Panc1 (cell line): ENCODE measurements around the gene DIRAS3. TPM values are rescaled to one million over a fixed set of nuclear protein-coding genes. Genes with fewer than 3 reads are reported as not detected.

Experiments used
- ATAC-seq: fragments of 200-7000 bp; cut with Tn5 transposase; 2 replicates; pipeline ENCODE4 v1.9.1; 2020; ENCODE audit warnings: mild to moderate bottlenecking, moderate library complexity
- BruUV-seq: library from RNA; stranded (reverse); fragments of 400-500 nt; replicated peaks from 2 replicates; lab custom pipeline; 2021; lab: Mats Ljungman, UMichigan
- CTCF ChIA-PET: fragments of 300-600 bp; sonication (Branson Sonifier 250); formaldehyde crosslinking; loops from one replicate; lab custom pipeline; 2022; ENCODE audit warnings: antibody characterized with exemption; lab: Charles Lee
- POLR2A ChIA-PET: fragments of 300-600 bp; sonication (Branson Sonifier 250); formaldehyde crosslinking; loops from one replicate; lab custom pipeline; 2022; ENCODE audit warnings: antibody characterized with exemption; lab: Charles Lee
- DNase-seq: peaks from one replicate; pipeline ENCODE4 v3.0.0-alpha.2; 2010; ENCODE audit warnings: low read depth, low spot score
- H3K27ac ChIP-seq: 2 replicates; pipeline ENCODE4 v1.5.1; 2011; ENCODE audit warnings: mild to moderate bottlenecking, low read length, inconsistent platforms
- H3K27me3 ChIP-seq: fragments of 200-500 bp; sonication (Bioruptor generic); 2 replicates; pipeline ENCODE4 v1.6.0; 2014; ENCODE audit warnings: low read length, inconsistent platforms; ENCODE audit not compliant: control insufficient read depth, insufficient read depth
- H3K36me3 ChIP-seq: fragments of 200-500 bp; sonication (Bioruptor generic); 2 replicates; pipeline ENCODE4 v1.5.1; 2014; ENCODE audit warnings: inconsistent platforms, mild to moderate bottlenecking, low read length, moderate library complexity; ENCODE audit not compliant: control insufficient read depth, insufficient read depth
- H3K4me1 ChIP-seq: 2 replicates; pipeline ENCODE4 v1.5.1; 2011; ENCODE audit warnings: inconsistent platforms, mild to moderate bottlenecking, low read length, moderate library complexity; ENCODE audit not compliant: control insufficient read depth, insufficient read depth
- H3K4me3 ChIP-seq, 2 experiments: 2 replicates each; pipeline ENCODE4 v1.5.1; 2011 to 2012; ENCODE audit warnings: low read depth in 2 of 2, low read length in 2 of 2, mild to moderate bottlenecking in 2 of 2, inconsistent platforms in 1 of 2, moderate library complexity in 1 of 2
- H3K9me3 ChIP-seq: fragments of 200-500 bp; sonication (Bioruptor generic); 2 replicates; pipeline ENCODE4 v1.5.1; 2014; ENCODE audit warnings: low read depth, mild to moderate bottlenecking, inconsistent platforms, low read length, moderate library complexity; ENCODE audit not compliant: control insufficient read depth, insufficient read depth
- POLR2AphosphoS5 ChIP-seq: IDR thresholded peaks from 2 replicates; pipeline ENCODE4 v1.6.1; 2012; ENCODE audit warnings: mild to moderate bottlenecking, low read depth, low read length, moderate library complexity
- SIN3A ChIP-seq: IDR thresholded peaks from 2 replicates; pipeline ENCODE4 v1.6.1; 2012; ENCODE audit warnings: low read depth, mild to moderate bottlenecking, low read length, moderate library complexity, borderline replicate concordance; ENCODE audit not compliant: insufficient read depth
- TCF7L2 ChIP-seq: IDR thresholded peaks from 2 replicates; pipeline ENCODE4 v1.6.1; 2011; ENCODE audit warnings: mild to moderate bottlenecking, low read depth, low read length, inconsistent platforms
- in situ Hi-C: cut with HindIII; loops from 2 replicates; pipeline ENCODE4 v1.10.0; 2016; ENCODE audit warnings: low sequenced_read_pairs, low pct_unique_long_range_greater_than_20kb
- intact Hi-C: fragments of 100-400 bp; cut with micrococcal nuclease; formaldehyde crosslinking; loops from one replicate; pipeline ENCODE4 v1.10.0; 2022; ENCODE audit not compliant: unreplicated experiment
- total RNA-seq: library from RNA; stranded (reverse); gene quantifications from one replicate; pipeline ENCODE4 v1.2.1, GENCODE V29; 2021; ENCODE audit not compliant: unreplicated experiment
- TF ChIP-seq, protein P1 (sequence below): fragments of 450-650 bp; IDR thresholded peaks from 2 replicates; pipeline ENCODE4 v1.5.1; 2017; ENCODE audit warnings: mild to moderate bottlenecking
- TF ChIP-seq, protein P2 (sequence below), 2 experiments: IDR thresholded peaks; 2 replicates each; pipeline ENCODE4 v1.6.1; 2011 to 2012; ENCODE audit warnings: low read depth in 2 of 2, control low read depth in 1 of 2, low read length in 1 of 2, mild to moderate bottlenecking in 1 of 2, moderate library complexity in 1 of 2; ENCODE audit not compliant: insufficient read depth in 1 of 2

Gene DIRAS3
- total RNA-seq, 1 experiment from 2014 or later: not detected

DNA sequence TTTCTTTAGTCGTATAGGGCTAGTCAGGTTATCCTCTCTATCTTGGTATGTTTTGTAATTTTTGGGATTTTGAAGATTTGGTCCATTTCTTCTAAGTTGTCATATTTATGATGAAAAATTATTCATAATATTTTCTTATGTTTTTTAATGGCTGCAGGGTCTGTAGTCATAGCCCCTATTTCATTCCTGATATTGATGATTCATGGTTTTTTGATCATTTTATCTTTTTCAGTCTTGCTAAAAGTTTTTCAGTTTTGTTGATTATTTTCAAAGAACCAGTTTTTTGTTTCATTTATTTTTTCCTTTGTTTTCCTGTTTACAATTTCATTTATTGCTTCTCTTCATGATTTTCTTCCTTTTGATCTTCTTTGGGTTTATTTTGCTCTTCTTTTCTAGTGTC lies 50.2 kb downstream of the DIRAS3 start:
- ChIA-PET CTCF (no interaction called here), POLR2A (no interaction called here)
- Histone ChIP-seq H3K27me3 (no peaks in the 10 kb centered on the region), H3K27ac (no peak overlapping the region), H3K4me3 (no peak overlapping the region), H3K36me3 (no peaks in the 10 kb centered on the region), H3K9me3 (peaks cover 8% of the 10 kb centered on the region; the same call in 1 of the 2 replicates), H3K4me1 (no peaks in the 10 kb centered on the region)
- intact Hi-C loops: no loop called here
- DNase-seq (no peak), ATAC-seq (no peak)
- no TSS peak for BruUV-seq
- in situ Hi-C loops: no loop called here
- no peak for TF ChIP-seq SIN3A
- TF ChIP-seq, protein P1, sequence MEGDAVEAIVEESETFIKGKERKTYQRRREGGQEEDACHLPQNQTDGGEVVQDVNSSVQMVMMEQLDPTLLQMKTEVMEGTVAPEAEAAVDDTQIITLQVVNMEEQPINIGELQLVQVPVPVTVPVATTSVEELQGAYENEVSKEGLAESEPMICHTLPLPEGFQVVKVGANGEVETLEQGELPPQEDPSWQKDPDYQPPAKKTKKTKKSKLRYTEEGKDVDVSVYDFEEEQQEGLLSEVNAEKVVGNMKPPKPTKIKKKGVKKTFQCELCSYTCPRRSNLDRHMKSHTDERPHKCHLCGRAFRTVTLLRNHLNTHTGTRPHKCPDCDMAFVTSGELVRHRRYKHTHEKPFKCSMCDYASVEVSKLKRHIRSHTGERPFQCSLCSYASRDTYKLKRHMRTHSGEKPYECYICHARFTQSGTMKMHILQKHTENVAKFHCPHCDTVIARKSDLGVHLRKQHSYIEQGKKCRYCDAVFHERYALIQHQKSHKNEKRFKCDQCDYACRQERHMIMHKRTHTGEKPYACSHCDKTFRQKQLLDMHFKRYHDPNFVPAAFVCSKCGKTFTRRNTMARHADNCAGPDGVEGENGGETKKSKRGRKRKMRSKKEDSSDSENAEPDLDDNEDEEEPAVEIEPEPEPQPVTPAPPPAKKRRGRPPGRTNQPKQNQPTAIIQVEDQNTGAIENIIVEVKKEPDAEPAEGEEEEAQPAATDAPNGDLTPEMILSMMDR: no peak
- no peak for TF ChIP-seq TCF7L2
- no peak for TF ChIP-seq POLR2AphosphoS5
- TF ChIP-seq, protein P2, sequence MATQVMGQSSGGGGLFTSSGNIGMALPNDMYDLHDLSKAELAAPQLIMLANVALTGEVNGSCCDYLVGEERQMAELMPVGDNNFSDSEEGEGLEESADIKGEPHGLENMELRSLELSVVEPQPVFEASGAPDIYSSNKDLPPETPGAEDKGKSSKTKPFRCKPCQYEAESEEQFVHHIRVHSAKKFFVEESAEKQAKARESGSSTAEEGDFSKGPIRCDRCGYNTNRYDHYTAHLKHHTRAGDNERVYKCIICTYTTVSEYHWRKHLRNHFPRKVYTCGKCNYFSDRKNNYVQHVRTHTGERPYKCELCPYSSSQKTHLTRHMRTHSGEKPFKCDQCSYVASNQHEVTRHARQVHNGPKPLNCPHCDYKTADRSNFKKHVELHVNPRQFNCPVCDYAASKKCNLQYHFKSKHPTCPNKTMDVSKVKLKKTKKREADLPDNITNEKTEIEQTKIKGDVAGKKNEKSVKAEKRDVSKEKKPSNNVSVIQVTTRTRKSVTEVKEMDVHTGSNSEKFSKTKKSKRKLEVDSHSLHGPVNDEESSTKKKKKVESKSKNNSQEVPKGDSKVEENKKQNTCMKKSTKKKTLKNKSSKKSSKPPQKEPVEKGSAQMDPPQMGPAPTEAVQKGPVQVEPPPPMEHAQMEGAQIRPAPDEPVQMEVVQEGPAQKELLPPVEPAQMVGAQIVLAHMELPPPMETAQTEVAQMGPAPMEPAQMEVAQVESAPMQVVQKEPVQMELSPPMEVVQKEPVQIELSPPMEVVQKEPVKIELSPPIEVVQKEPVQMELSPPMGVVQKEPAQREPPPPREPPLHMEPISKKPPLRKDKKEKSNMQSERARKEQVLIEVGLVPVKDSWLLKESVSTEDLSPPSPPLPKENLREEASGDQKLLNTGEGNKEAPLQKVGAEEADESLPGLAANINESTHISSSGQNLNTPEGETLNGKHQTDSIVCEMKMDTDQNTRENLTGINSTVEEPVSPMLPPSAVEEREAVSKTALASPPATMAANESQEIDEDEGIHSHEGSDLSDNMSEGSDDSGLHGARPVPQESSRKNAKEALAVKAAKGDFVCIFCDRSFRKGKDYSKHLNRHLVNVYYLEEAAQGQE (IDR thresholded peaks at IDR 0.05; ENCODE audit: insufficient read depth in 1 of 2, low read depth in 2 of 2, low read length in 1 of 2): no peak

DNA sequence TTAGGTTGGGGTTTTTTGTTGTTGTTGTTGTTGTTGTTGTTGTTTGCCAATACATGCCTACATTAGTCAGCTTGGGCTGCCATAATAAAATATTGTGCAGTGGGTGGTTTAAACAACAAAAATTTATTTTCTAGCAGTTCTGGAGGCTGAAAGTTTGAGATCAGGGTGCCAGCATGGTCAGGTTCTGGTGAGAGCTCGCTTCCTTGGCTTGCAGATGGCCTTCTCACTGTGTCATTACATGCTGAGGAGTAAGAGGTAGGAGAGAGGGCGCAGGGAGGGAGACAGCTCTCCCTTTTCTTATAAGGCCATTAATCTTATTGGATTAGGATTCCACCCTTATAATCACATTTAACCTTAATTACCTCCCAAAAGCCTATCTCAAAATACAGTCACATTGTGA lies 52.7 kb downstream of the DIRAS3 start:
- DNase-seq: no peak
- ChIA-PET POLR2A (no interaction called here), CTCF (no interaction called here)
- no peak overlapping the region for H3K27ac ChIP-seq
- no peaks in the 10 kb centered on the region for H3K36me3 ChIP-seq
- peaks cover 13% of the 10 kb centered on the region; the same call in 1 of the 2 replicates for H3K9me3 ChIP-seq
- ATAC-seq: no peak
- no peaks in the 10 kb centered on the region for H3K27me3 ChIP-seq
- no TSS peak for BruUV-seq
- intact Hi-C loops: no loop called here
- no peaks in the 10 kb centered on the region for H3K4me1 ChIP-seq
- no peak overlapping the region for H3K4me3 ChIP-seq
- TF ChIP-seq SIN3A: no peak
- TF ChIP-seq POLR2AphosphoS5: no peak
- TF ChIP-seq, protein P2 (IDR thresholded peaks at IDR 0.05; ENCODE audit: insufficient read depth in 1 of 2, low read depth in 2 of 2, low read length in 1 of 2): no peak
- no peak for TF ChIP-seq TCF7L2
- TF ChIP-seq, protein P1: no peak
- in situ Hi-C loops: no loop called here

Other genes starting within 250 kb of the DIRAS3 start
- gene GNG12, start 217.2 kb downstream of the DIRAS3 start, total RNA-seq: 70.0 TPM
- 29.6 TPM for gene WLS, start 181.9 kb upstream of the DIRAS3 start, total RNA-seq